ENCODE results near the gene BLVRB. TPM values are rescaled to one million over a fixed set of nuclear protein-coding genes. Genes with fewer than 3 reads are reported as not detected.
A peak's percentile ranks its signal among the peaks of the same experiment; 100 is the strongest.
"Not testable (repeated sequence)": the region's sequence is repeated elsewhere in the genome, so short reads cannot be mapped to it uniquely, and the experiment has no call there.

Gene BLVRB
- total RNA-seq, 2 experiments from 2014 or later = 4.3 to 5.2 TPM

- Histone ChIP-seq H3K36me3 (ENCODE audit: insufficient read depth, low read length) (no peaks in the 10 kb centered on the region), H3K4me1 (ENCODE audit: insufficient read depth, low read length) (peaks cover 35% of the 10 kb centered on the region), H3K27me3 (ENCODE audit: control insufficient read depth in 1 of 2, insufficient read depth in 2 of 2, low read length in 2 of 2) (peaks cover 0 to 16% of the 10 kb centered on the region in 2 experiments), H3K4me3 (ENCODE audit: low read length) (no peak overlapping the region), H3K9me3 (ENCODE audit: control insufficient read depth in 1 of 2, insufficient read depth in 1 of 2, low read length in 2 of 2) (no peaks in the 10 kb centered on the region), H3K27ac (ENCODE audit: low read depth in 1 of 2, low read length in 2 of 2) (no peak overlapping the region)
- intact Hi-C loops (cut with DNase I, micrococcal nuclease) = loop anchor here (1.0 to 10.0 kb wide), 8 partner anchors 20 to 798 kb away; partner anchors contain the start of genes LTBP4 (in 2 of the 2), ACTMAP (in 1 of the 2), C19orf47 (in 1 of the 2) and PLD3 (in 1 of the 2)
- TF ChIP-seq, protein P1, sequence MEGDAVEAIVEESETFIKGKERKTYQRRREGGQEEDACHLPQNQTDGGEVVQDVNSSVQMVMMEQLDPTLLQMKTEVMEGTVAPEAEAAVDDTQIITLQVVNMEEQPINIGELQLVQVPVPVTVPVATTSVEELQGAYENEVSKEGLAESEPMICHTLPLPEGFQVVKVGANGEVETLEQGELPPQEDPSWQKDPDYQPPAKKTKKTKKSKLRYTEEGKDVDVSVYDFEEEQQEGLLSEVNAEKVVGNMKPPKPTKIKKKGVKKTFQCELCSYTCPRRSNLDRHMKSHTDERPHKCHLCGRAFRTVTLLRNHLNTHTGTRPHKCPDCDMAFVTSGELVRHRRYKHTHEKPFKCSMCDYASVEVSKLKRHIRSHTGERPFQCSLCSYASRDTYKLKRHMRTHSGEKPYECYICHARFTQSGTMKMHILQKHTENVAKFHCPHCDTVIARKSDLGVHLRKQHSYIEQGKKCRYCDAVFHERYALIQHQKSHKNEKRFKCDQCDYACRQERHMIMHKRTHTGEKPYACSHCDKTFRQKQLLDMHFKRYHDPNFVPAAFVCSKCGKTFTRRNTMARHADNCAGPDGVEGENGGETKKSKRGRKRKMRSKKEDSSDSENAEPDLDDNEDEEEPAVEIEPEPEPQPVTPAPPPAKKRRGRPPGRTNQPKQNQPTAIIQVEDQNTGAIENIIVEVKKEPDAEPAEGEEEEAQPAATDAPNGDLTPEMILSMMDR (IDR thresholded peaks at IDR 0.05) = peak; percentile 77
- Mint-ChIP-seq H3K36me3 (ENCODE audit: low read depth) (no peaks in the 10 kb centered on the region), H3K9me3 (no peaks in the 10 kb centered on the region), H3K4me3 (peak overlapping the region; percentile 60), H3K27ac (peak overlapping the region; percentile 87), H3K4me1 (ENCODE audit: low read depth) (peaks cover 30% of the 10 kb centered on the region), H3K27me3 (peaks cover 25% of the 10 kb centered on the region)
- ATAC-seq (ENCODE audit: poor library complexity) (no peak), DNase-seq (peak; percentile 46 to 84 (median 66))
- CTCF ChIA-PET = interaction anchor here (0.6 to 3.2 kb wide), 12 partner anchors 19 to 313 kb away, joined by 3 to 20 read pairs (median 5); partner anchors contain the start of gene SERTAD1
- POLR2A ChIA-PET = interaction anchor here (0.6 to 3.3 kb wide), 14 partner anchors 16 to 984 kb away, joined by 3 to 42 read pairs (median 4); partner anchors contain the start of genes EGLN2, SERTAD1, SERTAD3 and TIMM50
Observed at GRCh38 chr19:40464059-40465024, 1.2 kb downstream of the BLVRB start.

- not testable (repeated sequence) for H3K4me3 Mint-ChIP-seq; ATAC-seq (ENCODE audit: poor library complexity); DNase-seq; H3K27ac ChIP-seq (ENCODE audit: low read depth in 1 of 2, low read length in 2 of 2); H3K27ac Mint-ChIP-seq; H3K9me3 Mint-ChIP-seq; H3K36me3 Mint-ChIP-seq (ENCODE audit: low read depth); H3K4me3 ChIP-seq (ENCODE audit: low read length); H3K9me3 ChIP-seq (ENCODE audit: control insufficient read depth in 1 of 2, insufficient read depth in 1 of 2, low read length in 2 of 2); H3K36me3 ChIP-seq (ENCODE audit: insufficient read depth, low read length)
- Histone ChIP-seq H3K27me3 (ENCODE audit: control insufficient read depth in 1 of 2, insufficient read depth in 2 of 2, low read length in 2 of 2) (peaks cover 0 to 11% of the 10 kb centered on the region in 2 experiments), H3K4me1 (ENCODE audit: insufficient read depth, low read length) (peaks cover 35% of the 10 kb centered on the region)
- Mint-ChIP-seq H3K4me1 (ENCODE audit: low read depth) (peaks cover 30% of the 10 kb centered on the region), H3K27me3 (peaks cover 18% of the 10 kb centered on the region)
- ChIA-PET CTCF (interaction anchor here (0.6 to 3.2 kb wide), 11 partner anchors 37 to 312 kb away, joined by 3 to 20 read pairs (median 4); partner anchors contain the start of gene SERTAD1), POLR2A (interaction anchor here (0.6 to 3.3 kb wide), 8 partner anchors 15 to 373 kb away, joined by 3 to 42 read pairs (median 4); partner anchors contain the start of genes SERTAD1, SERTAD3 and ZNF780A)
- intact Hi-C loops (cut with DNase I, micrococcal nuclease) = loop anchor here (1.0 to 10.0 kb wide), 5 partner anchors 17 to 799 kb away; partner anchors contain the start of genes ACTMAP (in 1 of the 2) and SNRPA (in 1 of the 2)
Observed at GRCh38 chr19:40463587-40464037, 1.9 kb downstream of the BLVRB start.

DNA sequence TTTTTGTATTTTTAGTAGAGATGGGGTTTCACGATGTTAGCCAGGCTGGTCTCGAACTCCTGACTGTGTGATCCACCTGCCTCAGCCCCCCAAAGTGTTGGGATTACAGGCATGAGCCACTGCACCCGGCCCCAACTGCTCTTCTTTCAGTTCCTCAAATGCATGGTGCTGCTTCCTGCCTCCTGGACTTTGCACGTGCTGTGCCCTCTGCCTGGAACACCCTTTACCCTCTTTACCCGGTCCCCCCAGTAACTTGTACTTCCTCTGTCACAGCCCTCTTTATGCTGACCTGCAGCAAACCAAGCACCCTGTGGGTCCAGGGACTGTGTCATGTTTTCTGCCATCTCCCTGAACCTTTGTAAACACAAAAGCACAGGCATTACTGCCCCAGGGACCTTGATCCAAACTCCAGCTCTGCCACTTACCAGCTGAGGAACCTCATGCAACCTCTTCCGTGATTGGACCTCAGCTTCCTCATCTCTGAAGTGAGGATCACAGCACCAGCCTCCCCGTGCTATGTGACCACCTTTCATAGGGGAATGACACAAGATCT, 3.8 kb downstream of the BLVRB start:
- Histone ChIP-seq H3K27me3 (ENCODE audit: control insufficient read depth in 1 of 2, insufficient read depth in 2 of 2, low read length in 2 of 2) (no peaks in the 10 kb centered on the region), H3K27ac (ENCODE audit: low read depth in 1 of 2, low read length in 2 of 2) (no peak overlapping the region), H3K4me1 (ENCODE audit: insufficient read depth, low read length) (peaks cover 27% of the 10 kb centered on the region), H3K36me3 (ENCODE audit: insufficient read depth, low read length) (no peaks in the 10 kb centered on the region), H3K4me3 (ENCODE audit: low read length) (no peak overlapping the region), H3K9me3 (ENCODE audit: control insufficient read depth in 1 of 2, insufficient read depth in 1 of 2, low read length in 2 of 2) (no peaks in the 10 kb centered on the region)
- Mint-ChIP-seq H3K4me1 (ENCODE audit: low read depth) (peaks cover 29% of the 10 kb centered on the region), H3K4me3 (no peak overlapping the region), H3K27ac (no peak overlapping the region), H3K36me3 (ENCODE audit: low read depth) (no peaks in the 10 kb centered on the region), H3K27me3 (peaks cover 8% of the 10 kb centered on the region), H3K9me3 (no peaks in the 10 kb centered on the region)
- CTCF ChIA-PET = interaction anchor here (0.7 to 0.9 kb wide), 2 partner anchors 86 to 173 kb away, joined by 3 read pairs; no protein-coding TSS in a partner anchor
- peak in 2 of 14 experiments; percentile 35 to 42 for DNase-seq
- intact Hi-C loops (cut with DNase I, micrococcal nuclease) = loop anchor here (10.0 kb wide), 2 partner anchors 57 to 293 kb away; partner anchors contain the start of genes ACTMAP (in 1 of the 2) and SNRPA (in 1 of the 2)
- TF ChIP-seq, protein P1 (IDR thresholded peaks at IDR 0.05) = no peak
- POLR2A ChIA-PET = interaction anchor here (0.7 kb wide), 1 partner anchor 18 kb away, joined by 3 read pairs; the partner anchor contains the start of gene SERTAD3
- ATAC-seq (ENCODE audit: poor library complexity) = no peak

Measured in CD4-positive, alpha-beta T cell (primary cell).